ENCODE measurements around the gene SLC35A4.
"Not testable (repeated sequence)": the region's sequence is repeated elsewhere in the genome, so short reads cannot be mapped to it uniquely, and the experiment has no call there.

The SLC35A4 gene

GRCh38 chr5:140587495-140587894 is 22.9 kb downstream of the SLC35A4 start:
- no peak overlapping the region for H3K4me3 ChIP-seq (ENCODE audit: low read depth, low read length)
- no peak for DNase-seq (ENCODE audit: low read depth)
- TF ChIP-seq, protein P1, sequence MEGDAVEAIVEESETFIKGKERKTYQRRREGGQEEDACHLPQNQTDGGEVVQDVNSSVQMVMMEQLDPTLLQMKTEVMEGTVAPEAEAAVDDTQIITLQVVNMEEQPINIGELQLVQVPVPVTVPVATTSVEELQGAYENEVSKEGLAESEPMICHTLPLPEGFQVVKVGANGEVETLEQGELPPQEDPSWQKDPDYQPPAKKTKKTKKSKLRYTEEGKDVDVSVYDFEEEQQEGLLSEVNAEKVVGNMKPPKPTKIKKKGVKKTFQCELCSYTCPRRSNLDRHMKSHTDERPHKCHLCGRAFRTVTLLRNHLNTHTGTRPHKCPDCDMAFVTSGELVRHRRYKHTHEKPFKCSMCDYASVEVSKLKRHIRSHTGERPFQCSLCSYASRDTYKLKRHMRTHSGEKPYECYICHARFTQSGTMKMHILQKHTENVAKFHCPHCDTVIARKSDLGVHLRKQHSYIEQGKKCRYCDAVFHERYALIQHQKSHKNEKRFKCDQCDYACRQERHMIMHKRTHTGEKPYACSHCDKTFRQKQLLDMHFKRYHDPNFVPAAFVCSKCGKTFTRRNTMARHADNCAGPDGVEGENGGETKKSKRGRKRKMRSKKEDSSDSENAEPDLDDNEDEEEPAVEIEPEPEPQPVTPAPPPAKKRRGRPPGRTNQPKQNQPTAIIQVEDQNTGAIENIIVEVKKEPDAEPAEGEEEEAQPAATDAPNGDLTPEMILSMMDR (IDR thresholded peaks at IDR 0.05; ENCODE audit: low read depth, low read length, missing control alignments): no peak

DNA sequence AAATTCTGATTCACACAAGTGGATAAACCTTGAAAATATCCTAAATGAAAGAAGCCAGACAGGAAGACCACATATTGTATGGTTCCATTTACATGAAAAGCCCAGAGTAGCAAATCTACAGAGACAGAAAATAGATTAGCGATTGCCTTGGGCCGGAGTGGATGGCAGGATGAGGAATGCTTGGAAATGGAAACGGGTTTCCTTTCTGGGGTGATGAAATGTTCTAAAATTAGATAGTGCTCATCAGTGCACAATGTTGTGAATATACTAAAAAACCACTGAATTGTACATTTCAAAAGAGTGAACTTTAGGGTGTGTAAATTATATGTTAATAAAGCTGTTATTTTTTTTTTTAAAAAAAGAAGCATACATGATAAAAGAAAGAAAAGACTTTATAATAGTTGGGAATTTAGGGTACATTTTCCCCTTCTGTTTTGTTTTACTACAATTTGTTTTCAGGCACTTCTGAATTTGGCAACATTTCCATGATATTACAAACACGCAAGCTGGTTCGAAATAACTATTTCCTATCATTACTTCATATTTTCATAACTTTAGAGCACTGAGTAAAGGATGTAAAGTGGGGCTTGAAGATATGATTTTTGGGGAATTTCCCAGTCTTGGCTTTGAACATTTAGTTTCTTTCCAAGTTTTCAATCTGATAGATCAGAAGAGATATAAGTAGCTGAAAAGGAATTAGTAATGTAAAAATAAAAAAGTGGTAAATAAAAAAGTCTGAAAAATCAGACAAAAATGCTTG is 23.9 kb downstream of the SLC35A4 start:
- TF ChIP-seq, protein P1 (IDR thresholded peaks at IDR 0.05; ENCODE audit: low read depth, low read length, missing control alignments): no peak
- no peak for DNase-seq (ENCODE audit: low read depth)
- no peak overlapping the region for H3K4me3 ChIP-seq (ENCODE audit: low read depth, low read length)

GRCh38 chr5:140590861-140591260 is 26.2 kb downstream of the SLC35A4 start:
- H3K4me3 ChIP-seq (ENCODE audit: low read depth, low read length): no peak overlapping the region
- TF ChIP-seq, protein P1 (IDR thresholded peaks at IDR 0.05; ENCODE audit: low read depth, low read length, missing control alignments): no peak
- no peak for DNase-seq (ENCODE audit: low read depth)

DNA sequence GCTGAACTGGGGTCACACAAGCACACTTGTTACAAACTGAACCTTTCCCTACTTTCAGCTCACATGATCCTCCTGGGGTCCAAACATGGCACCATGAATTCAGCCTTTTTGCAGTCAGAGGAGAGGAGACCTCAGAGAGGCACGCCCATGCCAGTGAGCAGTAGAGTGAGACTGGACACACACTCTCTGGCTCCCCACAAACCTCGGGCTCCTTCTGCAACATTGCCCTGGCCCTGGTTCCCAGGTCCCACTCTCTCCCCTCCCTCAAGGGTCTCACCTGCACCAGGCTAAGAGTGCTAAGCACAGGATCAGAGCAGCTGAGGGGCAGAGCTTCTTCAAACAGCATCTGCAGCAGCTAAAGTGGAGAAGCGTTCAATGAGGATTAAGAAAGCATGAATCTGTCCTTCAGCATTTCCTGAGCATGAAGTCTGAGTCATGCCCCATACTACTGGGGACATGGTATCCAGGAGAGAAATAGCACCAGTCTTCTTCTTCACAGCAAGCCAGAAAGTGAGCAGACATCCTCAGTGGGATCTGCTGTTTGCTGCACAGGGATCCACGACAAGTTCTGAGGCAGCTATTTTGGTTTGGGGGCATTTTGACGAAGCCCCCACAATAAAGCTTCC is 27.2 kb downstream of the SLC35A4 start:
- TF ChIP-seq, protein P1 (IDR thresholded peaks at IDR 0.05; ENCODE audit: low read depth, low read length, missing control alignments): no peak
- no peak for DNase-seq (ENCODE audit: low read depth)
- H3K4me3 ChIP-seq (ENCODE audit: low read depth, low read length): no peak overlapping the region

- not testable (repeated sequence) for DNase-seq (ENCODE audit: low read depth); H3K4me3 ChIP-seq (ENCODE audit: low read depth, low read length)
Measured at GRCh38 chr5:140593070-140593469, 28.4 kb downstream of the SLC35A4 start.

DNA sequence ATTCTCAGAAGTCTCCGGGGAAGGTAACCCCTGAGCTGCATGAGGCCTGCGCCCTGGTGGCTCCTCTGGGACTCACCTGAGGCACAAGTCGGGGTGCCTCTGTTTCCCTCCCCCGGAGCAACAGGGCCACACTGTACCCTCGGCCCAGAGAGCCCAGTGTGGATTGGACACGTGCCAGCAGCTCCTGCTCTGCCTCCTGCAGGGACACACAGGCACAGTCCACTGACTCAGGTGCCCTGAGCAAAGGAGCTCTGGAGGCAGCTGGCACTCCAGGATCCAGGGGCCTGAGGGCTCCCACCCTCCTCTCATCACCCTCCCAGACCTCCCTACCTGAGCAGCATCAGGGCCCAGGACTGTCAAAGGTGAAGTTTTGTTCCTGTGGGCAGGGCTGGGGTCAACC is 29.5 kb downstream of the SLC35A4 start:
- DNase-seq (ENCODE audit: low read depth): no peak
- no peak overlapping the region for H3K4me3 ChIP-seq (ENCODE audit: low read depth, low read length)
- TF ChIP-seq, protein P1 (IDR thresholded peaks at IDR 0.05; ENCODE audit: low read depth, low read length, missing control alignments): no peak

- TF ChIP-seq, protein P1 (IDR thresholded peaks at IDR 0.05; ENCODE audit: low read depth, low read length, missing control alignments): no peak
- DNase-seq (ENCODE audit: low read depth): no peak
- H3K4me3 ChIP-seq (ENCODE audit: low read depth, low read length): no peak overlapping the region
Measured at GRCh38 chr5:140595538-140596300, 31.1 kb downstream of the SLC35A4 start.

Data from GM12864 (cell line).